SJSA1 (cell line): ENCODE results near the gene RAB3GAP1. TPM values are rescaled to one million over a fixed set of nuclear protein-coding genes. Genes with fewer than 3 reads are reported as not detected.
A peak's percentile ranks its signal among the peaks of the same experiment; 100 is the strongest.
"Not testable (repeated sequence)": the region's sequence is repeated elsewhere in the genome, so short reads cannot be mapped to it uniquely, and the experiment has no call there.

Experiments used
- DNase-seq, 2 experiments: peaks; one replicate each; pipeline ENCODE4 v3.0.0-alpha.2; 2015 to 2020; ENCODE audit warnings: low spot score in 2 of 2, low read depth in 1 of 2
- H3K27ac ChIP-seq: fragments of 250-450 bp; sonication (Bioruptor Pico); 2 replicates; pipeline ENCODE4 v1.5.1; 2020; ENCODE audit warnings: mild to moderate bottlenecking, moderate library complexity
- H3K27me3 ChIP-seq: fragments of 250-450 bp; sonication (Bioruptor Pico); replicated peaks from 2 replicates; pipeline ENCODE4 v1.5.1; 2020; ENCODE audit warnings: mild to moderate bottlenecking, moderate library complexity
- H3K36me3 ChIP-seq: fragments of 250-450 bp; sonication (Bioruptor Pico); 2 replicates; pipeline ENCODE4 v1.5.1; 2020; ENCODE audit warnings: mild to moderate bottlenecking
- H3K4me1 ChIP-seq: fragments of 250-450 bp; sonication (Bioruptor Pico); replicated peaks from 2 replicates; pipeline ENCODE4 v1.6.1; 2021; ENCODE audit warnings: mild to moderate bottlenecking
- H3K4me3 ChIP-seq: fragments of 250-450 bp; sonication (Bioruptor Pico); 2 replicates; pipeline ENCODE4 v1.5.1; 2020; ENCODE audit warnings: mild to moderate bottlenecking
- H3K9me3 ChIP-seq: fragments of 250-450 bp; sonication (Bioruptor Pico); replicated peaks from 2 replicates; pipeline ENCODE4 v1.5.1; 2020; ENCODE audit warnings: mild to moderate bottlenecking
- total RNA-seq: library from RNA; depleted of rRNA; stranded (reverse); fragments of >200 nt; shearing (Covaris generic); gene quantifications from 2 replicates; pipeline ENCODE4 v1.2.3, GENCODE V29; 2014

Gene RAB3GAP1
- total RNA-seq, 1 experiment from 2014 or later, result 56.5 TPM

- not testable (repeated sequence) for H3K27ac ChIP-seq, H3K36me3 ChIP-seq, H3K27me3 ChIP-seq, DNase-seq, H3K9me3 ChIP-seq, H3K4me3 ChIP-seq
- peaks cover 13% of the 10 kb centered on the region for H3K4me1 ChIP-seq
Observed at GRCh38 chr2:135033216-135033615, 18.9 kb upstream of the RAB3GAP1 start.

- DNase-seq, result peak; percentile 72 to 88
- H3K36me3 ChIP-seq, result no peaks in the 10 kb centered on the region
- H3K4me3 ChIP-seq, result no peak overlapping the region
- H3K27me3 ChIP-seq, result no peaks in the 10 kb centered on the region
- peak overlapping the region; percentile 60 for H3K27ac ChIP-seq
- no peaks in the 10 kb centered on the region for H3K9me3 ChIP-seq
- H3K4me1 ChIP-seq, result peaks cover 18% of the 10 kb centered on the region
Observed at GRCh38 chr2:135037831-135038230, 14.3 kb upstream of the RAB3GAP1 start.

GRCh38 chr2:135043345-135043744 lies 8.7 kb upstream of the RAB3GAP1 start:
- Histone ChIP-seq H3K27ac (no peak overlapping the region), H3K27me3 (peaks cover 6% of the 10 kb centered on the region; the same call in 1 of the 2 replicates), H3K9me3 (no peaks in the 10 kb centered on the region), H3K36me3 (no peaks in the 10 kb centered on the region), H3K4me3 (no peak overlapping the region), H3K4me1 (peaks cover 4% of the 10 kb centered on the region)
- no peak for DNase-seq

- H3K9me3 ChIP-seq, result no peaks in the 10 kb centered on the region
- H3K4me3 ChIP-seq, result no peak within 1 kb of the TSS
- H3K27ac ChIP-seq, result no peak within 1 kb of the TSS
- no peak for DNase-seq
- H3K27me3 ChIP-seq, result peaks cover 6% of the 10 kb centered on the region; the same call in 1 of the 2 replicates
- peaks cover 2% of the 10 kb centered on the region; the same call in 1 of the 2 replicates for H3K36me3 ChIP-seq
- no peaks in the 10 kb centered on the region for H3K4me1 ChIP-seq
Observed at GRCh38 chr2:135047300-135047699, 4.8 kb upstream of the RAB3GAP1 start, which contains the start of gene MAP3K19. TSS of gene MAP3K19 (minus strand) at chr2:135047447. CDS start at chr2:135024647, 22,800 bp downstream.

- peaks cover 6% of the 10 kb centered on the region; the same call in 1 of the 2 replicates for H3K27me3 ChIP-seq
- H3K27ac ChIP-seq, result no peak overlapping the region
- H3K4me3 ChIP-seq, result no peak overlapping the region
Observed at GRCh38 chr2:135048122-135048521, 4.0 kb upstream of the RAB3GAP1 start.

GRCh38 chr2:135050132-135050531 lies 2.0 kb upstream of the RAB3GAP1 start:
- Histone ChIP-seq H3K9me3 (no peaks in the 10 kb centered on the region), H3K27ac (no peak overlapping the region), H3K36me3 (peaks cover 13% of the 10 kb centered on the region), H3K27me3 (peaks cover 4% of the 10 kb centered on the region; the same call in 1 of the 2 replicates), H3K4me3 (no peak overlapping the region), H3K4me1 (peaks cover 10% of the 10 kb centered on the region)
- no peak for DNase-seq

More at GRCh38 chr2:135048122-135048521, 4.0 kb upstream of the RAB3GAP1 start:
- H3K4me1 ChIP-seq, result peaks cover 2% of the 10 kb centered on the region
- peaks cover 6% of the 10 kb centered on the region; the same call in 1 of the 2 replicates for H3K36me3 ChIP-seq
- H3K9me3 ChIP-seq, result no peaks in the 10 kb centered on the region
- DNase-seq, result no peak

- no peak overlapping the region for H3K27ac ChIP-seq
Observed at GRCh38 chr2:135050684-135051083, 1.4 kb upstream of the RAB3GAP1 start.

GRCh38 chr2:135052997-135053474 lies 944 bp downstream of the RAB3GAP1 start:
- Histone ChIP-seq H3K36me3 (peaks cover 28% of the 10 kb centered on the region), H3K9me3 (no peaks in the 10 kb centered on the region), H3K4me3 (peak overlapping the region; percentile 80), H3K27me3 (no peaks in the 10 kb centered on the region), H3K4me1 (peaks cover 10% of the 10 kb centered on the region), H3K27ac (peak overlapping the region; percentile 96)
- peak in 1 of 2 experiments; percentile 17 for DNase-seq

More at GRCh38 chr2:135050684-135051083, 1.4 kb upstream of the RAB3GAP1 start:
- H3K4me3 ChIP-seq, result no peak overlapping the region
- H3K4me1 ChIP-seq, result peaks cover 10% of the 10 kb centered on the region
- DNase-seq, result no peak
- no peaks in the 10 kb centered on the region for H3K27me3 ChIP-seq
- H3K9me3 ChIP-seq, result no peaks in the 10 kb centered on the region
- H3K36me3 ChIP-seq, result peaks cover 13% of the 10 kb centered on the region

- no peak overlapping the region for H3K4me3 ChIP-seq
Observed at GRCh38 chr2:135055182-135055786, 3.2 kb downstream of the RAB3GAP1 start.

GRCh38 chr2:135056790-135057189 lies 4.7 kb downstream of the RAB3GAP1 start:
- no peak for DNase-seq
- peaks cover 10% of the 10 kb centered on the region for H3K4me1 ChIP-seq
- H3K4me3 ChIP-seq, result no peak overlapping the region
- no peaks in the 10 kb centered on the region for H3K27me3 ChIP-seq
- peaks cover 45% of the 10 kb centered on the region for H3K36me3 ChIP-seq
- no peaks in the 10 kb centered on the region for H3K9me3 ChIP-seq
- no peak overlapping the region for H3K27ac ChIP-seq

More at GRCh38 chr2:135055182-135055786, 3.2 kb downstream of the RAB3GAP1 start:
- H3K36me3 ChIP-seq, result peaks cover 32% of the 10 kb centered on the region
- no peak overlapping the region for H3K27ac ChIP-seq
- peaks cover 10% of the 10 kb centered on the region for H3K4me1 ChIP-seq
- H3K9me3 ChIP-seq, result no peaks in the 10 kb centered on the region
- no peaks in the 10 kb centered on the region for H3K27me3 ChIP-seq
- peak; percentile 34 to 46 for DNase-seq

GRCh38 chr2:135059577-135059976 lies 7.5 kb downstream of the RAB3GAP1 start:
- Histone ChIP-seq H3K27ac (no peak overlapping the region), H3K9me3 (no peaks in the 10 kb centered on the region), H3K4me1 (no peaks in the 10 kb centered on the region), H3K36me3 (peaks cover 54% of the 10 kb centered on the region), H3K27me3 (no peaks in the 10 kb centered on the region), H3K4me3 (no peak overlapping the region)
- no peak for DNase-seq

- Histone ChIP-seq H3K27ac (no peak overlapping the region), H3K4me3 (no peak overlapping the region), H3K27me3 (no peaks in the 10 kb centered on the region), H3K36me3 (peaks cover 47% of the 10 kb centered on the region), H3K4me1 (no peaks in the 10 kb centered on the region), H3K9me3 (no peaks in the 10 kb centered on the region)
- DNase-seq, result no peak
Observed at GRCh38 chr2:135063210-135063609, 11.1 kb downstream of the RAB3GAP1 start.

GRCh38 chr2:135064149-135064548 lies 12.1 kb downstream of the RAB3GAP1 start:
- peaks cover 47% of the 10 kb centered on the region for H3K36me3 ChIP-seq
- no peaks in the 10 kb centered on the region for H3K4me1 ChIP-seq
- no peaks in the 10 kb centered on the region for H3K27me3 ChIP-seq
- no peak overlapping the region for H3K27ac ChIP-seq
- H3K9me3 ChIP-seq, result no peaks in the 10 kb centered on the region
- no peak overlapping the region for H3K4me3 ChIP-seq
- no peak for DNase-seq

GRCh38 chr2:135066710-135067109 lies 14.6 kb downstream of the RAB3GAP1 start:
- no peak for DNase-seq
- peaks cover 50% of the 10 kb centered on the region for H3K36me3 ChIP-seq
- no peak overlapping the region for H3K27ac ChIP-seq
- peaks cover 9% of the 10 kb centered on the region; the same call in 1 of the 2 replicates for H3K9me3 ChIP-seq
- H3K27me3 ChIP-seq, result no peaks in the 10 kb centered on the region
- H3K4me1 ChIP-seq, result no peaks in the 10 kb centered on the region
- no peak overlapping the region for H3K4me3 ChIP-seq
